HG03060 (cell line): ENCODE data around the gene CAPN7.
A peak's percentile ranks its signal among the peaks of the same experiment; 100 is the strongest.

Source experiments
- ATAC-seq: cut with Tn5 transposase; IDR thresholded peaks from one replicate; pipeline ENCODE4 v1.9.1; 2021; ENCODE audit warnings: low read depth, moderate number of reproducible peaks; ENCODE audit not compliant: unreplicated experiment

The CAPN7 gene

GRCh38 chr3:15271785-15272381, 65.8 kb downstream of the CAPN7 start:
- ATAC-seq: no peak

GRCh38 chr3:15272426-15273196, 66.6 kb downstream of the CAPN7 start:
- no peak for ATAC-seq

GRCh38 chr3:15273227-15273626, 67.2 kb downstream of the CAPN7 start:
- no peak for ATAC-seq

GRCh38 chr3:15276028-15276724, 70.1 kb downstream of the CAPN7 start:
- no peak for ATAC-seq

GRCh38 chr3:15277861-15278500, 71.9 kb downstream of the CAPN7 start:
- ATAC-seq: no peak

- ATAC-seq: no peak
Observed at GRCh38 chr3:15279205-15279604, 73.2 kb downstream of the CAPN7 start.

- ATAC-seq: no peak
Observed at GRCh38 chr3:15279671-15280402, 73.8 kb downstream of the CAPN7 start.

GRCh38 chr3:15280853-15281532, 74.9 kb downstream of the CAPN7 start:
- ATAC-seq: no peak

GRCh38 chr3:15281817-15282216, 75.8 kb downstream of the CAPN7 start:
- ATAC-seq: no peak

GRCh38 chr3:15283702-15284101, 77.7 kb downstream of the CAPN7 start:
- no peak for ATAC-seq

GRCh38 chr3:15284121-15284889, 78.3 kb downstream of the CAPN7 start:
- ATAC-seq: no peak

GRCh38 chr3:15286022-15286421, 80.0 kb downstream of the CAPN7 start:
- ATAC-seq: no peak

GRCh38 chr3:15287565-15288330, 81.7 kb downstream of the CAPN7 start:
- ATAC-seq: no peak

GRCh38 chr3:15288331-15289035, 82.4 kb downstream of the CAPN7 start:
- no peak for ATAC-seq

- ATAC-seq: no peak
Observed at GRCh38 chr3:15289661-15290060, 83.6 kb downstream of the CAPN7 start.

GRCh38 chr3:15290736-15291135, 84.7 kb downstream of the CAPN7 start:
- no peak for ATAC-seq

GRCh38 chr3:15291589-15292541, 85.8 kb downstream of the CAPN7 start:
- ATAC-seq: peak; percentile 74
